HG03575 (cell line): Measurements from ENCODE around the gene SORCS2.

ENCODE experiments used
- ATAC-seq: cut with Tn5 transposase; IDR thresholded peaks from one replicate; pipeline ENCODE4 v1.9.1; 2021; ENCODE audit not compliant: unreplicated experiment, insufficient number of reproducible peaks, low FRiP score; ENCODE audit errors: extremely low read depth

The SORCS2 gene

GRCh38 chr4:7336732-7337131, 144.4 kb downstream of the SORCS2 start:
- no peak for ATAC-seq

GRCh38 chr4:7337196-7338058, 145.1 kb downstream of the SORCS2 start:
- ATAC-seq: no peak

GRCh38 chr4:7338059-7338452, 145.7 kb downstream of the SORCS2 start:
- ATAC-seq: no peak

DNA sequence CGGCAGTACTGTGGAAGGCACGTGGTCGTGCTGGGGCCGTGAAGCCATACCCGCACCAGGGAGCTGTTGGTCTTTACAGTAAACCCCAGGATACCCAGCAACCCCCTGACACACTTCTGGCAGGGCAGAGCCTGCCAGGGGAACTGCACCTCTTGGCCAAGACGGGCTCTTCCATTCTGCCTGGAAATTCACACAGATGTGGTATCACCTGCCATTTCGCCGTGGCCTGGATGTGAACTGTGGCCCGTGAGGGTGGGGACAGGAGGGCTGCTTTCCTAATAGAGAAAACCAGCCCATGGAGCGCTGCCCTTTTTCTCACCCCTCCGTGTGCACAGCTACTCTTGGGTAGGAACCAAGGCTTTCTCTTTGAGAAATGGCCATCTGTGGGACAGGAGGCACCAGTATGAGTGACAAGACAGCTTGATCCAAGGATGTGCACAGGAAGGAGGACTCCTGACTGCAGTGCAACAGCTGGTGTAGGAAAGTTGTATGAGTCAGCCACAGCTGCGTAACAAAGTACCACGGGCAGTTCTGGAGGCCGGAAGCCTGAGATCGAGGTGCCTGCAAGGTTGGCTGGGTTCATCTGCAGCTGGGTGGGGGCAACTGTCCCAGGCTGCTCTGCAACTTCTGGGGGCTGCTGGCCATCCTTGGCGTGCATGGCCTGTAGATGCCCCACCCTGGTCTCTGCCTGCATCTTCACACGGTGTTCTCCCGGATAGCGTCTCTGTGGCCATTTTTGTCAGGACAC, 146.7 kb downstream of the SORCS2 start:
- ATAC-seq: no peak

DNA sequence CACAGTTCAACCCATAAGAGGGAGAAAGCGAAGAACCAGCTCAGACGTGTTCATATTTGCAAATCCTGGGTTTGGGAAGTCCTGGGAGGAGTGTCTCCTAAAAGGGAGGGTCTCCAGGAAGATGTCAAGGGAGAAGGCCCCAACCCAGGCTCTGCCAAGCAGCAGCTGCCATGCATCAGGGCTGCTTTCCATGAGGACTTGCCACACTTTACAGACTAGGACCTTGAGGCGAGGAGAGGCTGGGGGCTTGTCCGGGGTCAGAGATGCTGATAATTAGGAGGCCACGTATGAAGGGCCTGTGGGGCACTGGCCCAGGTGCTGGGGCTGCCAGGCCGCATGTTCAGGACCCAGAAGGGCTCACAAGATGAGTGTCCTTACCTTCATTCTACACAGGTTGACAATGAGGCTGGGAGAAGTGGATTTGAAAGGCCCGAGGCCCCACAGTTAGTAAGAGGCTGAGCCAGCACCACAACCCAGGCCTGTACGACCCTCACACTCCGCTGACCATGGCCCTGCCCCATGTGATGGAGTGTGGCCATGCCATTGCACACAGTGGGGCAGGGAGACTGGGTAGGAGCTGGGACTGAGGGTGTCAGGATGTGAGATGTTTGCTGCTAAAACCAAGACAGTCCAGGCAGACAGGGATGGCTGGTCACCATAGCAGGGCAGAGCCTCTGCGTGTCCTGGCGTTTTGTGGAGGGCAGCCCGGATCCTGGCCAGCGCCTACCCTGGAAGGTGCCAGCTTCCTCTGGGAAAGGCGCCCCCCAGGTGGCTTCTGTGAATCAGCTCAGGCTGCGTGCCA, 147.6 kb downstream of the SORCS2 start:
- ATAC-seq: no peak

DNA sequence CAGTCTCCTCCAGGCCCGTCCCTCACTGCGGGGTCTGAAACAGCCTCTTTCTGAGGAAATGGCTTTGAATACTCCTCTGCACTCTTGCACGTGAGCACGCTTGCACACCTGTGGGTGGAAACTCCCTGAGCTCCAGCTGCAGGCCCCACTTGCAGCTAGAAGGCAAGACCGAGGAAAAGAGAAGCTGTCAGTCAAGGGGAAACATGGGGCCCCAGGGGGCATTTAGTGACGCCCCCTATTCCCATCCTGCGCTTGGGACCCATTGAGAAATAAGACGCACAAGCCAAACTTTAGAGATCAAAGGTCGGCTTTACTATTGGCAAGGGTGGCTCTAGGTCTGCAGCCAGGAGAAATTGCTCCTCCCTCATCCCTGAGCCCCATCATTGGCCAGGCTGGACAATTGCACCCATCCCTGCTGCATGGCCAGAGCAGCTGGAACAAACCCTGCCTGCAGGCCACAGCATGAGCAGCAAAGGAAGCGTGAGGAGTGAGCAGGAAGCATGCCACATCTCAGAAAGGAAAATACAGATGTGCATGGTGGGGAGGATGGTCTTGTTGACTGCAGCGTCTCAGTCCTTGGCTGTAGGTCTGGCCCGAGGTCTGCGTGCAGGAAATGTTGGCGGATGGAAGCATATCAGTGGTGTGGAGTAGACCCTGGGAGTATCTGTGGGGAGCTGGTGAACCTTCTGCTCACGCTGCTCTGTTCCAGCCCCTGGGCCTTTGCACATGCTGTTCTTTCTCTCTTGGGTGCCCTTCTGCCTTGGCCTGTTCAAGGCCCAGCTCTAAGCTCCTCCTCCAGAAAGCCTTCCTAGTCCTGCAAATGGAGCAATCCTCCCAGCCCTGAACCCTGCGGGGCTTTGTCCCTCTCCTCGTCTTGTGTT, 148.5 kb downstream of the SORCS2 start:
- ATAC-seq: no peak

DNA sequence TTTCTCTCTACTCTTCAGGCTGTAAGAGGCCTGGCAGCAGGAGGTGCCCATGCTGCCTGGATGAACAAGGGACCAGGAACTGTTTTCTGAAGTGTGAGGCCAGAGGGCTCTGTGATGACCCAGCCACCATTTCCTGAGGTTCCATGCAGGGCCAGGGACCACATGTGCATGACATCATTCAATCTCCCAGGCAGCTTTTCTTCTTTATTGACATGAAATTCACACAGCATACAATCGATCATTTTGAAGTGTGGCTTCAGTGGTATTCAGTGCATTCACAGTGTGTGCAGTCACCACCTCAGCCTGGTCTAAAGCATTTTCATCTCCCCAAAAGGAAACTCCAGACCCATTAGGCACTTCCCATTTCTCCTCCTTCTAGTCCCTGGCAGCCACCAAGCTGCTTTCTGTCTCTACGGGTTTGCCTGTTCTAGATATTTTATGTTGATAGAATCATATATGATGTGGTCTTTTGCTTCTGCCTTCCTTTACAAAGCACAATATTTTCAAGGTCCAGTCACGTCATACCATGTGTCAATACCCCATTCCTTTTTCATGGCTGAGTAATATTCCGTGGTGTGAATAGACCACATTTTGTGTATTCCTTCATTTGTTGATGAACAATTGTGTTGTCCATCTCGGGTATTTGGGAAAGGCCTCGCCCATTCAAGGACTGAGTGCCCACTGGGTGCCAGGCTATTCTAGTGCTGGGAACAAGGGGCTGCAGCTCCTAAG, 149.3 kb downstream of the SORCS2 start:
- no peak for ATAC-seq

GRCh38 chr4:7342223-7343080, 150.1 kb downstream of the SORCS2 start:
- ATAC-seq: no peak

- no peak for ATAC-seq
These were observed 150.8 kb downstream of the SORCS2 start for GRCh38 chr4:7343081-7343655.

DNA sequence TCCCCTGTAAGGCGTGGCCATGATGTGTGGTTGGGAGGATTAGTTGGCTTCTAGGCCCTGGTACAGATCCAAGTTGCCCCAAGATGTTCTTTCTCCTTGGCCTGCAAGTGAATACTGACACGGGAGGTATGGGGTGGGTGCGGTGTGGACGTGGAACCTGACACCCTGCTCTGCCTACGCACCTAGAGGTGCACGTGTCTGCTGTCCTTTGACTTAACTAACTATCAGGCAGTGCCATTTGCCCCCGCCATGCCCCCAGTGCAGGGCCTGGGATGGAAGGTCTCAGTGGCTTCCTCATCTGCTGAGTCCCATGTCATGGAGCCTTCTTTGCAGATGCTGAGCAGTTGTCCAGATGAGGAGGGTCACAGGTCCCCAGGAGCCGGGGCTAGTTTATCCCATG, 151.6 kb downstream of the SORCS2 start:
- no peak for ATAC-seq

DNA sequence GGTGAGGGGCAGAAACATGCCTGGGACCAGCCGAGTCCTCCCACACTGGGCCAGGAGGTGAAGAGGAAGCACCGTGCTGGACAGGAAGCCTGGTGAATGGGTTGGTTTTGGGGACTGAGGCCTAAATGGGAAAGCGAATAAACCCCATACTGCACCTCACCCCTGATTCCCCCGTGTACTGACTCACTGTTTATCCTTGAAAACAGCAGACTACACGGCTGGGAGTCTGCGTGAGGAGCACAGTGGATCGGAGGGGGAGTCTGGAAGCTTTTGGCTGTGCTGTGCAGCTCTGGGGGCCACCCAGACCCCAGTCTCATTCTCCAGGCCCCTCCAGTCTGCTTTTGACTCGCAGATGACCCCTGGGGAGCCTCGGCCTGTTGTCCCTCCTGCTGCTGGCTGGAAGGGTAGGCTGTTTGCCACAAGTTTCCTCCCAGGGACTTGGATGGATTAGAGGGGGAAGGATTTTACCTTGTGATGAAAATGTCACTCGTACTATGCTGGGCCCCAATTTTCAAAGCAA, 152.4 kb downstream of the SORCS2 start:
- ATAC-seq: no peak

DNA sequence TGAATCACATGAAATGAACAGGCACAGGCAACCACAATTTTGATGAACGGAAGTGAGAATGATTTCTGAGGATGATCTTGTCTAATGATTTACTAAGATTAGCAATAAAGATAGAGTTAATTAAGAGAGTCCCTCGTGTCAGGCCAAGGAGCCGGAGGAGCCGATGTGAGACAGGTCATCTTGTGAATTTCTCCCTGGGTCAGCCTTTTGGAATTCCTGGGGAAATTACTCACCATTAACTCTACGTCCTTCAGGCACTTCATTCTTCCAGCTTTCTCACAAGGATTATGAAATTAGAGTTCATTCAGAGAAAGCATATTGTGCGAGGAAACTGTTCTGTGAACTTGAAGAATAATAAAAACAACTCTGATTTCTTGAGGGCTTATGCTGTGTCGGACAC, 155.6 kb downstream of the SORCS2 start:
- no peak for ATAC-seq

- ATAC-seq: no peak
These were observed 156.9 kb downstream of the SORCS2 start for GRCh38 chr4:7348946-7349900.

DNA sequence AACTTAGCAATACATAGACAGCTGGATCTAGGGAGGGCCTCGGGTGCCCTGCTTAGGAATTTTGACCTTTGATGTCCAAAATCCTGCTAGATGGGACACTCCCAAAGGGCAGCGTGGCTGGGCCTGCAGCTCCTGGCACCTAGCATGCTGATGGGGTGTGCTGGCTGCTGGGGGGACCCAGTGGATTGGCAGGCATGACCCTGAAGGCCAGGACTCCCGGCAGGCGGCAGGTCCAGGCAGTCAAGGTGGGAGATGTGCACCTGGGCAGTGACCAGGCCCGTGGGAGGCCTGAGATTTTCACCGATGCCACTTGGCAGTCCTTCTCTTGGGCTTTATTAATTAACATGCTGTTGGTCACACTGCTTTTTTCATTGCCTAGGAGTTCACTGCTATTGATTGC, 158.1 kb downstream of the SORCS2 start:
- ATAC-seq: no peak

- ATAC-seq: no peak
These were observed 158.7 kb downstream of the SORCS2 start for GRCh38 chr4:7351014-7351413.

DNA sequence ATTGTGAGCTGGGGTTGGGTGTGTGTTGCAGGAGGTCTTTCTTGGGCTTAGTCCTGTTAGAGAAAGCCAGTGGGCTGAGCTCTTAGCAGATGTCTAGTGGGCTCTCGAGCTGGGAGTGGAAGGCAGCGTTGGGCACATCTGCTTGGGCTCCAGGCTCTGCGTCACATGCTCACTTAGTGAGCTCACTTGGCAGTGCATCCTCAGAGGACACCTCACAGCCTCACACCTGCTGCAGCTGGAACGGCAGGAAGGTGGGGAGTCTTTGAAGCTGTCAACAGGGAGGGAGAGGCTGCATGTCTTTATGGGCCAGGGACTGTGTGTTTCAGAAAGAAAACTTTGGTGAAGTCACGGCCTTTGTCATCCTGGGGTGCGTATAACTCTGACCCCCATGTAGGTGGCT, 160.1 kb downstream of the SORCS2 start:
- no peak for ATAC-seq
